ENCODE results near the gene PIP5K1B.

PIP5K1B gene

DNA sequence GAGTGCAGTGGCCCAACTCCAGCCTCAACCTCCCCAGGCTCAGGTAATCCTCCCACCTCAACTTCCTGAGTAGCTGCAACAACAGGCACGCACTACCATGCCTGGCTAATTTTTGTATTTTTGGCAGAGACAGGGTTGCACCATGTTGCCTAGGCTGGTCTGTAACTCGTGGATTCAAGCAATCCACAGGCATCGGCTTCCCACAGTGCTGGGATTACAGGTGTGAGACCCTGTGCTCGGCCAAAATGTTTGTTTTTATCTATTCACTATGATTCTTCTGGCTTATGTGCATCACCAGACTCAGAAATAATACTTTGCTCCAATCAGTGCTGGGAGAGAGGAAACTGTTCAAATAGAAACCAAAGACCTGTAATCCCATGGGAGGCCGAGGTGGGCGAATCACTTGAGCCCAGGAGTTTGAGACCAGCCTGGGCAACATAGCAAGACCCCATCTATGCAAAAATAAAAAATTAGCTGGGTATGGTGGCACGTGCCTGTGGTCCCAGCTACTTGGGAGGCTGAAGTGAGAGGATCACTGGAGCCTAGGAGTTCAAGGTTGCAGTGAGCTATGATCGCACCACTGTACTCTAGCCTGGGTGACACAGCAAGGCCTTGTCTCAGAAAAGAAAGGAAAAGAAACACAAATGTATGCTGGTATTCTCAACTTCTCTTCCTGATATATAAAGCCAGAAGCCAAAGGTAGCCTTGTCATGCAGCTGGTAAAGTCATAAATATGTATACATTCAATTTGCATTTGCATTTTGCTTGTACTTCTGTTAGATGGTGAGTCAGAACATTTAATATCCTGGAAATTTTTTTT lies 4.5 kb downstream of the PIP5K1B start:
- DNase-seq: no peak

GRCh38 chr9:68710111-68710471 lies 5.1 kb downstream of the PIP5K1B start:
- no peak for DNase-seq

DNA sequence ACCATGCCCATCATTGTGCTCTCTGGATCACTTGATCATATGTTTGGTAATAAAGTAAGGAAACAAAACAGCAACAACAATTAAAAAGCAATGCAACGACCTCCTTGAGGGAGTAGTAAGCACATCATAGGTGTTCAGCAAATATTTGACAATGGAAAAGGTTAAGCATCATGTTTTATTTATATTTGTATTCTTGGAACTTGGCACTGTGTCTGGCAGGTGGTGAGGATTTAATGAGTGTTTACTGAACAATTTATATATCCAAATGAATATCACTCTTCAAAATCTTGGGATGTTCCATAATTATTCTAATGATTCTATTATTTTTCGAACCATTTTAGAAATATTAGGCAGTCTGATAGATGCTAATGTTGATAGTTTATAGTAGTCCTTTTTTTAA lies 6.2 kb downstream of the PIP5K1B start:
- DNase-seq: no peak

DNA sequence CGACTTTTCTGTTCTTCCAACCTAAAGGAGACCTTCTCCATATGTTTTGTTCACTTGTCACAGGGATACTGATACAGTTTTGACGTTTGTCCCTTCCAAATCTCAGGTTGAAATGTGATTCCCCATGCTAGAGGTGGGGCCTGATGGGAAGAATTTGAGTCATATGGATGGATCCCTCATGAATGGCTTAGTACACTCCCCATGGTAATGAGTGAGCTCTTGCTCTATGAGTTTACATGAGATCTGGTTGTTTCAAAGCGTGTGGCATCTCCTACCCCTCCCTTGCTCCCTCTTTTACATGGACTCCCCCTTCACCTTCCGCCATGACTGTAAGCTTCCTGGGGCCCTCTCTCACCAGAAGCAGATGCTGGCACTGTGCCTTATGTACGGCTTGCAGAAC lies 6.9 kb downstream of the PIP5K1B start:
- DNase-seq: no peak

GRCh38 chr9:68714416-68715180 lies 9.6 kb downstream of the PIP5K1B start:
- no peak for DNase-seq

- no peak for DNase-seq
Measured at GRCh38 chr9:68715181-68715456, 10.1 kb downstream of the PIP5K1B start.

GRCh38 chr9:68717552-68718443 lies 12.8 kb downstream of the PIP5K1B start:
- DNase-seq: no peak

GRCh38 chr9:68719847-68720246 lies 14.8 kb downstream of the PIP5K1B start:
- DNase-seq: no peak

DNA sequence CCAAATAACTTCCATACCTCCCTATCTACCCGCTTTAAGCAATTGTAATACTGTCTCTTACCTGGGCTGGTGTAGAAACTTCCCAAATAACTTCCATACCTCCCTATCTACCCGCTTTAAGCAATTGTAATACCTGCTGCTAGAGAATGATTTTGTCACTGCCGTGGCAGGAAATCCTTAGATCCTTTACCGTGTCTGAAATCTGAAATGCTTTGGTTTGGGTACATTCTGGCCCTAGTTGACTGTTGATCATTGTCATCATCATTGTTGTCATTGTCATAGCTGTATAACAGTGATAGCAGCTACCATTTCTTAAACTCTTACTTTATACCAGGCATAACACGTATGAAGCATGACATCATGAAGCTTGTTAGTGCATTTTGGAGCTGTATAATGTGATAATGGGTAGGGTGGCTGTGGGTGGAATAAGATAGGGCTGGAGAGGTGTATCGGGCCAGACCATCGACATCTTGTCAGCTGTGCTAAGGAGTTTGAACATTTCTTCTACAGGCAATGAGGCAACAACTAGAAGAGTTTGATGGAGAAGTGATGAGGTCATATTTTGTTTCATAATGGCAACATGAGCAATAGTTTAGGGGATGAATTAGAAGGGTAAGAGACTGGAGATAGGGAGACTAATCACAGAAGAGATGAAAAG lies 15.7 kb downstream of the PIP5K1B start:
- no peak for DNase-seq

- no peak for DNase-seq
Measured at GRCh38 chr9:68721666-68722330, 16.8 kb downstream of the PIP5K1B start.

DNA sequence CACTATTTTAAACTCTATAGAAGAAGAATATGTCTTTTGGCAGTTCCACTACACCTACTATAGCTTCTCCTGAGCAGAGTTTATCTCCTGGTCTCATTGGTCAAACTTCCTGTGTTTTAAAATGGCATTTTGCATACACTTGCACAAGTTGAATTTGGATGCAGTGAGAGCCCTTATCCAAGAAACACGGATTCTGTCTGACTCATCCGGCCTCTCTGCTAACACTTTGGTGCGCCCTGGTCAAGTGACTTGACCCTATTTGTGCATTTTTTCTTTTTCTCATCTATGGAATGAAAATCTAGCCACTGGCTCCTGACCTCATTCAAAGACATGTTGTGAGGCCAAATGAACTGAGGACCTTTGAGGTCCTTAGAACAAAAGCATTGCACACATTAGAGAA lies 20.0 kb downstream of the PIP5K1B start:
- no peak for DNase-seq

GRCh38 chr9:68726489-68726888 lies 21.4 kb downstream of the PIP5K1B start:
- DNase-seq: no peak

GRCh38 chr9:68727636-68728035 lies 22.6 kb downstream of the PIP5K1B start:
- no peak for DNase-seq

DNA sequence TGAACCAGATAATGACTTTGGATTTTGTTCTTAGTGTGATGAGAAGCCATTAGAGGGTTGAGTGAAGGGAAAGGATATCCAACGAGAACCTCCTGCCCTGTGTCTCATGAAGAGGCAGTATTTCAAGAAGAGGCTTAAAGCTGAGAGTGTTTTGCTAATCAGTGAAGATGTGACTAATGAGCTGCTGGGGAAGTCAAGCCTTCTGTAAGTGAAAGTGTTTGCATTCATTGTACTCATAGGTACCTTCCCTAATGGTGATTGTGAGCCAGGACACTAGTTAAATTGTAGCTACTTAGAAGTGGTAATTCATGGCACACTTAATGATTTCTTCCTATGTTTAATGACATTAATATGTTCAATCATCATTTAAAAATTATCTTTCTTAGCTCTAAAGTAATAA lies 23.7 kb downstream of the PIP5K1B start:
- DNase-seq: no peak

- DNase-seq: no peak
Measured at GRCh38 chr9:68730570-68731235, 25.7 kb downstream of the PIP5K1B start.

- no peak for DNase-seq
Measured at GRCh38 chr9:68731857-68732256, 26.8 kb downstream of the PIP5K1B start.

GRCh38 chr9:68732405-68733020 lies 27.5 kb downstream of the PIP5K1B start:
- DNase-seq: no peak

- DNase-seq: no peak
Measured at GRCh38 chr9:68733021-68733405, 28.0 kb downstream of the PIP5K1B start.

DNA sequence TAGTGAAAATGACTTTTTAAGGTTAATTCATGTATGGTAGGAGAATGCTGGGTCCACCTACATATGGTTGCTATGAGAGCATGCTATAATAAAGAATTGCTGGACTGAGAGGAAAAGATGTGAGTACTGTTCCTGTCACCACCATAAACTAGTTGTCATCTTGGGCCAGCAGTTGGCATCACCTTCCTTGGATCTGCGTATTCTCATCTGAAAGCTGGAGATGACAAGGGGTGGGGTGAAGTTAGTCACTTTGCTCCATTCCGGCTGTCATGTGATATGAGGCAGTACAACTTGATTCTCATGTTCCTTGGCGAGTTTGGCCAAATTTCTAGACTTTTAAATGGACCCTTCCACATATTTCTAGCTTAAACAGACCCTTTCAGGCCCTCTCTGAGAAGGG lies 33.3 kb downstream of the PIP5K1B start:
- no peak for DNase-seq

- DNase-seq: no peak
Measured at GRCh38 chr9:68739621-68740174, 34.7 kb downstream of the PIP5K1B start.

DNA sequence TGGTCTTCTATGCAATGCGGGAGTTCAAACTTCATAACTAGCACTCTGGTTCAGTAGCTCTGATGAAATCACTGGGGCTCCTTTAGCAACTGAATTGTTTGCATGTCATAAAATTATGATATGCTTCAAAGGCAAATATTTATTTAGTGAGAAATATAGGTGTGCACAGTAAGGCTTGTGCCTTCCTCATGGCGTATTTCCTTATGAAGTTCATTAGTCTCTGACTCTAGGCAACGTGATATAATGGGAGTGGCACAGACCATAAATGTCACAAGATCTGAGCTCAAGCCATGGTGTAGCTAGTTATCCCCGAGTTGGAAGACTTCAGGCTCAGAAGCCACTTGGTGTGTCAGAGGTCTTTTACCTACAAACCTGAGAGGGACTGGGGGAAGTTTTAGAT lies 35.5 kb downstream of the PIP5K1B start:
- DNase-seq: no peak

Measured in activated CD8-positive, alpha-beta memory T cell treated with anti-CD3 and anti-CD28 coated beads, Interleukin-2, amount 50 U/mL, for 4 hours (primary cell).